ENCODE results near the gene SSH2. TPM values are rescaled to one million over a fixed set of nuclear protein-coding genes. Genes with fewer than 3 reads are reported as not detected.

SSH2 gene
- total RNA-seq, 1 experiment from 2014 or later, result 45.1 TPM

GRCh38 chr17:29883497-29883896 lies 46.5 kb downstream of the SSH2 start:
- CTCF ChIA-PET, result no interaction called here
- intact Hi-C loops (cut with micrococcal nuclease; ENCODE audit: unreplicated experiment), result no loop called here
- POLR2A ChIA-PET (ENCODE audit: unreplicated experiment), result no interaction called here
- BruUV-seq (replicated peaks), result no TSS peak
- Histone ChIP-seq H3K27ac (no peak overlapping the region), H3K79me2 (ENCODE audit: low read depth) (peaks cover 19% of the 10 kb centered on the region), H3F3A (ENCODE audit: insufficient read depth, low read depth) (no peaks in the 10 kb centered on the region; the same call in 1 of the 2 replicates), H3K4me1 (replicated peaks; ENCODE audit: insufficient read depth) (no peaks in the 10 kb centered on the region), H4K20me1 (ENCODE audit: insufficient read depth) (peaks cover 3% of the 10 kb centered on the region; the same call in 1 of the 2 replicates), H3K36me3 (ENCODE audit: low read depth) (no peaks in the 10 kb centered on the region), H3K4me2 (no peak overlapping the region), H3K9me2 (ENCODE audit: insufficient read depth) (no peaks in the 10 kb centered on the region), H2AFZ (no peak overlapping the region), H3K27me3 (ENCODE audit: insufficient read depth, low read depth) (no peaks in the 10 kb centered on the region), H3K4me3 (no peak overlapping the region), H3K9me3 (ENCODE audit: insufficient read depth, low read depth) (no peaks in the 10 kb centered on the region)
- TF ChIP-seq CTCF (conservative IDR thresholded peaks at IDR 0.05) (no peak), EZH2 (IDR thresholded peaks at IDR 0.05; ENCODE audit: low read depth) (no peak)
- no peak for DNase-seq

GRCh38 chr17:29881256-29881655 lies 48.8 kb downstream of the SSH2 start:
- no peak for TF ChIP-seq EZH2 (IDR thresholded peaks at IDR 0.05; ENCODE audit: low read depth)
- no peak for TF ChIP-seq CTCF (conservative IDR thresholded peaks at IDR 0.05)
- H3K9me3 ChIP-seq (ENCODE audit: insufficient read depth, low read depth), result no peaks in the 10 kb centered on the region
- H3F3A ChIP-seq (ENCODE audit: insufficient read depth, low read depth), result no peaks in the 10 kb centered on the region
- H3K36me3 ChIP-seq (ENCODE audit: low read depth), result no peaks in the 10 kb centered on the region
- ChIA-PET POLR2A (ENCODE audit: unreplicated experiment) (no interaction called here), CTCF (no interaction called here)
- no peaks in the 10 kb centered on the region for H4K20me1 ChIP-seq (ENCODE audit: insufficient read depth)
- no peak overlapping the region for H3K4me2 ChIP-seq
- H3K4me1 ChIP-seq (replicated peaks; ENCODE audit: insufficient read depth), result no peaks in the 10 kb centered on the region
- H3K4me3 ChIP-seq, result no peak overlapping the region
- intact Hi-C loops (cut with micrococcal nuclease; ENCODE audit: unreplicated experiment), result no loop called here
- no peaks in the 10 kb centered on the region for H3K9me2 ChIP-seq (ENCODE audit: insufficient read depth)
- DNase-seq, result no peak
- BruUV-seq (replicated peaks), result no TSS peak
- H3K27me3 ChIP-seq (ENCODE audit: insufficient read depth, low read depth), result no peaks in the 10 kb centered on the region
- no peak overlapping the region for H2AFZ ChIP-seq
- H3K27ac ChIP-seq, result no peak overlapping the region
- H3K79me2 ChIP-seq (ENCODE audit: low read depth), result peaks cover 14% of the 10 kb centered on the region; the same call in 1 of the 2 replicates

GRCh38 chr17:29880031-29880430 lies 50.0 kb downstream of the SSH2 start:
- ChIA-PET POLR2A (ENCODE audit: unreplicated experiment) (interaction anchor here (0.5 to 0.6 kb wide), 2 partner anchors 10 to 519 kb away, joined by 3 to 26 read pairs; no protein-coding TSS in a partner anchor), CTCF (no interaction called here)
- no peaks in the 10 kb centered on the region for H4K20me1 ChIP-seq (ENCODE audit: insufficient read depth)
- H3K27ac ChIP-seq, result no peak overlapping the region
- no peaks in the 10 kb centered on the region for H3K4me1 ChIP-seq (replicated peaks; ENCODE audit: insufficient read depth)
- no peaks in the 10 kb centered on the region for H3K36me3 ChIP-seq (ENCODE audit: low read depth)
- no peak overlapping the region for H3K4me2 ChIP-seq
- H3K9me3 ChIP-seq (ENCODE audit: insufficient read depth, low read depth), result no peaks in the 10 kb centered on the region
- H3K27me3 ChIP-seq (ENCODE audit: insufficient read depth, low read depth), result no peaks in the 10 kb centered on the region
- H3K9me2 ChIP-seq (ENCODE audit: insufficient read depth), result no peaks in the 10 kb centered on the region
- H2AFZ ChIP-seq, result no peak overlapping the region
- no peak for DNase-seq
- TF ChIP-seq EZH2 (IDR thresholded peaks at IDR 0.05; ENCODE audit: low read depth) (no peak), CTCF (conservative IDR thresholded peaks at IDR 0.05) (no peak)
- H3K79me2 ChIP-seq (ENCODE audit: low read depth), result peaks cover 14% of the 10 kb centered on the region
- H3F3A ChIP-seq (ENCODE audit: insufficient read depth, low read depth), result no peaks in the 10 kb centered on the region
- intact Hi-C loops (cut with micrococcal nuclease; ENCODE audit: unreplicated experiment), result no loop called here
- no TSS peak for BruUV-seq (replicated peaks)
- no peak overlapping the region for H3K4me3 ChIP-seq
